Fibroblast of mammary gland (primary cell): Measurements from ENCODE around the gene RGS17.

Experiments used
- DNase-seq: peaks from one replicate; pipeline ENCODE4 v3.0.0-alpha.2; 2010; ENCODE audit warnings: low read depth
- H3K4me3 ChIP-seq: 2 replicates; pipeline ENCODE4 v1.5.1; 2011; ENCODE audit warnings: low read depth, mild to moderate bottlenecking, low read length, moderate library complexity; ENCODE audit not compliant: control insufficient read depth
- CTCF ChIP-seq: conservative IDR thresholded peaks from 2 replicates; pipeline ENCODE4 v1.5.1; 2011; ENCODE audit warnings: low read depth, low read length, inconsistent platforms; ENCODE audit not compliant: control insufficient read depth, insufficient read depth

RGS17 gene

DNA sequence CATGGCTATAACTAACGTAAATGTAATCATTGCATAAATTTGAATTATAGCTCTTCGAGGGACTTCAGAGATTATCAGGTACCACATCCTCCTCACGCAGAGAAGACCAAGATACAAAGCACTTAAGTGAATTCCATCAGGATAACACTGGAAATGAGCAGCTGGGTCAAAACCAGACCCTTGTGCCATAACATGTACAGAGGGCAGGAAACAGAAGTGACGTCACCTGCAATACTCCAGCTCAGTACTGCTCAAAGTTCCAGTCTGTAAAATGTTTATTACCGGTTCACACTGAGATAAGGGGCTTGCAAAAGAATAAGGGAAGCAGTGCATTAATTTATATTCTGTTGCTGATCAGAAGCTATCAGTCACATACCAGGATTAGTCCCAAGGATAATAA lies 45.8 kb downstream of the RGS17 start:
- TF ChIP-seq CTCF: no peak
- H3K4me3 ChIP-seq: no peak overlapping the region
- no peak for DNase-seq

DNA sequence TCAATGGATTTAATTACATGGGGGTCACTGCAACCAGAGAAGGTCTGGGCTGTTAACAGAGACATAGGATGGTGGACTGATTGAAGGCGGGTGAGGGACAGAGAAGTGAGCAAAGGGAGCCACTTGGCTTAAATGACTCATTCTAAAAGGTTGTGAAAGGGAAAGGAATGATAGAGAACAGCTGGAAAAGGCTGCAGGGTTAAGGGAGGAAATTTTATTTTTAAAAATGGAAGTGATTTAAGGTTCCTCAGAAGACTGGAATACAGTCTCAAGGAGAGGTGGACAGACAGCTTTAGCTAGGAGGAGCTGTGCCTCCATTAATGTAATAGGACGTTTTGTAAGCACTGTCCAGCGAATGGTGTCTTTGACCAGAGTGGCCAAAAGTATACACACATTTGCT lies 46.7 kb downstream of the RGS17 start:
- TF ChIP-seq CTCF: no peak
- H3K4me3 ChIP-seq: no peak overlapping the region
- peak; percentile 74 for DNase-seq

DNA sequence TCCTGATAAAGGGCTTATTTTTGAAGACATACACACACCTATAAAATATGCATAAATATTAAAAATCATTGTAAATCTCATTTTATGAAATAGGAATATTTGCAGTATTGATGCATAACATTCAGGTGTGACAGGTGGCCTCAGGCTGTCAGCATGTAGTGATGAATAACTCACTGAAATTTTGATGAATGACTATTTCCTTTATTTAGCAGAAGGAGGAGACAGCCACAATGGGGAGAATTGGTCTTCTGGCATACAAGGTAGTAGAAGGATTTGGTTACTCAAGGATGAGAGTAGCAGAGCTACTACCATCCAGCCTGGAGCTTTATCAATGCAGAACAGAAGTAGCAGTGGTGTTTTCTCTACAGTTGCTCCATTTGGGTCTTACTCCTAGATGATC lies 47.2 kb downstream of the RGS17 start:
- H3K4me3 ChIP-seq: no peak overlapping the region
- no peak for DNase-seq
- TF ChIP-seq CTCF: no peak

DNA sequence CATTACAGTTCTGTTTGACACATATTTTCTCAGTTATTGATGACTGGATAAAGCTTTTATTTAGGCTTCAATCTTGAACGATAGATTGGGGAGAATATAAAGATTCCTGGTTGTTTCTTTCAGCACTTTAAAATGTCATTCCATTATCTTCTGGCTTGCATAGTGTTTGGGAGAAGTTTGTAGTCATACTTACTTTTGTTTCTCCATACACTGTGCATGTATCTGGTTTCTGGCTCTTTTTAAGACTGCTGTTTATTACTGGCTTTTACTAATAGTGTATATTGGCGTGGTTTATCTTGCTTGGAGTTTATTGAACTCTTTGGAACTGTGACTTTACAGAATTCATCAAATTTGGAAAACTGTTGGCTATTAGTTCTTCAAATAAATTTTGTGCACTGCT lies 49.2 kb downstream of the RGS17 start:
- H3K4me3 ChIP-seq: no peak overlapping the region
- TF ChIP-seq CTCF: no peak
- DNase-seq: no peak

- H3K4me3 ChIP-seq: no peak overlapping the region
- DNase-seq: peak; percentile 25
- no peak for TF ChIP-seq CTCF
These were observed 54.7 kb downstream of the RGS17 start for GRCh38 chr6:153076431-153076830.

DNA sequence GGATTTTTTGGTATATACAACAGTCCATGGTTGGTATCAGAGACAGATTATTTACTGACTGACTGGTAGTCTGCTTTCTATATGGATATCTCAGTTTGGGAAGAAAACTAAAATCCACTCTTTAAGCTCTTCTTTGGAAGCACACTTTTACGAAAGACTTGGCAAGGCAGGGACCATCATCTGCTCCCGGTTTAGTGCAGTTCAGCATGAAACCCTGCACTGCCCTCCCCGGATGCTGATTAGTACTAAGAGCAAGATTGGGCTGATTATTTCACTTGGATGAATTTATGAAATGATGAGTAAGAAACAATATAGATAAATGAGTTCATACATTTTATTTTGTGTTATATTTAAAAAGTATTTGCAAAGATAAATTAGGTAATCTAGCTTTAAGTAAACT lies 56.3 kb downstream of the RGS17 start:
- peak; percentile 48 for DNase-seq
- H3K4me3 ChIP-seq: no peak overlapping the region
- TF ChIP-seq CTCF: no peak

- no peak for DNase-seq
- no peak for TF ChIP-seq CTCF
- no peak overlapping the region for H3K4me3 ChIP-seq
These were observed 57.2 kb downstream of the RGS17 start for GRCh38 chr6:153073841-153074240.
